ENCODE results near the gene TET3. TPM values are rescaled to one million over a fixed set of nuclear protein-coding genes. Genes with fewer than 3 reads are reported as not detected.

TET3 gene
- polyA plus RNA-seq, 3 donors, result 22.3 to 22.9 (median 22.6) TPM

DNA sequence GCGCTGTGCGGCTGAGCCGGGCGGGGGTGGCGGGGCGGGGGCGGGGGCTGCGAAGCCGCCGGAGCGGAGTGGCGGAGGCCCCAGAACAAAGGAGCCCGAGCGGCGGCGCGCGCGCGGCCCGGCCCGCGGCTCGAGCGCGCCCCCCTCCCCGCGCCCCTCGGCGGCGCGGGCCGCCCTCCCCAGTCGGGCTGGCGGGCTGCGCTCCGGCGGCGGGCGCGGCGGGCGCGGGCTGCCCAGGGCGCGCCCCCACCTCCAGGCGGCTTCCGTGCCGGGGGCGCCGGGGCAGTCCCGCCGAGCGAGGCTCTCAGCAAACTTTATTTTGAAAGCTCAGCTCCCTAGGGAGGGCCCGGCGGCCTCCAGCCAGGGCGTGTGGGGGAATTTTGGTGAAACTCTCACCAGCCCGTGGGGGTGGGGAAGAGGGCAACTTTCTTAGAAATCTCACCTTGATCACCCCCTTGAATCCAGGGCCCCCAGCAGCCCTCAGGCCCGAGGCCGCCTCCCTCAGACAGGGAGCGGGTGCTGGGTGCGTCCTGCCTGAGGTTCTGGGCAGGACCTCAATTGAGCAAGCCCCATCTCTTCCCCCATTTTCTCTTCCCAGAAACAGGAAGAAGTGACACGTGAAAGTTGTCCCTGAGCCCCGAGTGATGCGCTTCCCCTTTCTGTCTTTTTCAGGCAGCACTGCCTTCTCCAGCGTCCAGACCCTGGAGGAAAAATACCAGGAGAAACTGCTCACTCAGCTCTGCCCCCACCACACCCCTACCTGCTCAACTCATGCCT, 786 bp downstream of the TET3 start:
- no peak for DNase-seq (ENCODE audit: low read depth in 3 of 3, low spot score in 2 of 3)

- DNase-seq (ENCODE audit: low read depth in 3 of 3, low spot score in 2 of 3), result no peak
These were observed 1.5 kb downstream of the TET3 start for GRCh38 chr2:73986085-73986681.

DNA sequence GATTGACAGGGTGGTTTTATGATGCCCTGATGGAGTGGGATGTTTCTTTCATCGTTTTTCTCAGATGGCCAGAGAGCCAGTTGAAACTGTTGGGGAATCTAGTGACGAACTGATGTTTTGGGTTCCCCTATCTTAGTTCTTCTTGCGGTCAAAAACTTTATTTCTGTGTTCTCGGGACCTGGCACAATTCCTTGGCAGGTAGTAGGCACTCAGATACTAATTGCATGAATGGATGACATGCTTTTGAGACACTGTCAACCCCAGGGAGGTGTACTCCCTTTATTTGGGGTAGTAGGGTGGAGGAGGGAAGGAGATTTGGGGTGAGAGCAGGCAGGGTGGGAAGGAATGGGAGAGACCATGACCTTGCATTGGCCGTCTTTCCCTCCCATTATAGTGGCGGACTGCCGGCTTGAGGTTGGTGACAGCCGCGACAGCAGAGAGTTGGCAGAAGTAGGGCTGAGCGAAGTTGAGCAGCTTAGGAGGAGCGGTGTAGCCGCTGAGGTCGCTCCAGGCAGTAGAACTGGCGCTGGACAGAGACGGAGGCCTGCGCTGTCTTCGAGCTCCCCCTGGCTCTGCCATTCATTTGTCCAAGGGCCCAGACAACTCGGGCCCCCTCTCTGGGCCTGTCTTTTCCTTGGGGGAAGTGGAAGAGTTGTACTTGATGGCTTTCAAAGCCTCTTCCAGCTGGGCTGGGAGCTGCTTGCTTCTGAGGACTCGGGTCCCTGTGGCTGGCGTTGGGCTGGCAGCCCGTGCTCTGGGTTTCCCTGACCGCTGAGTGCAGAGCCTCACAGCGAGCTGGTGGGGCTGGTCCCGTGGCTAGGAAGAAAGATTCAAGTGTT, 2.6 kb downstream of the TET3 start:
- DNase-seq (ENCODE audit: low read depth in 3 of 3, low spot score in 2 of 3), result no peak

- DNase-seq (ENCODE audit: low read depth in 3 of 3, low spot score in 2 of 3), result no peak
These were observed 3.4 kb downstream of the TET3 start for GRCh38 chr2:73987948-73988700.

DNA sequence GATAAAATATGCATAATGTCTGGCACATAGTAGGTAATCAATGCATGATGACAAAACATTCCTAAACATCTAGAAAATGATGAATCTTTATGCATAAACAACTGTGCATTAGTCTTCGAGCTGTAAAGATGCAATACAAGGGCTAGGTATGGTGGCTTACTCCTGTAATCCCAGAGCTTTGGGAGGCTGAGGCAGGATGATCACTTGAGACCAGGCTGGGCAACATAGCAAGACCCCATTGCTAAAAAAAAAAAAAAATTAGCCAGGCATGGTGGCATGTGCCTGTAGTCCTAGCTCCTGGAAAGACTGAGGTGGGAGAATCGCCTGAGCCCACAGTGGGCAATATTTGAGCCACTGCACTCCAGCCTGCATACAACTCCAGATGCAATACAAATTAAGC, 5.3 kb downstream of the TET3 start:
- no peak for DNase-seq (ENCODE audit: low read depth in 3 of 3, low spot score in 2 of 3)

GRCh38 chr2:73990531-73990930, 5.8 kb downstream of the TET3 start:
- no peak for DNase-seq (ENCODE audit: low read depth in 3 of 3, low spot score in 2 of 3)

- no peak for DNase-seq (ENCODE audit: low read depth in 3 of 3, low spot score in 2 of 3)
These were observed 7.3 kb downstream of the TET3 start for GRCh38 chr2:73992036-73992435.

- no peak for DNase-seq (ENCODE audit: low read depth in 3 of 3, low spot score in 2 of 3)
These were observed 8.7 kb downstream of the TET3 start for GRCh38 chr2:73993376-73993775.

GRCh38 chr2:73993778-73994177, 9.1 kb downstream of the TET3 start:
- DNase-seq (ENCODE audit: low read depth in 3 of 3, low spot score in 2 of 3), result no peak

- DNase-seq (ENCODE audit: low read depth in 3 of 3, low spot score in 2 of 3), result no peak
These were observed 9.6 kb downstream of the TET3 start for GRCh38 chr2:73994178-73994831.

- DNase-seq (ENCODE audit: low read depth in 3 of 3, low spot score in 2 of 3), result no peak
These were observed 11.1 kb downstream of the TET3 start for GRCh38 chr2:73995810-73996209.

- no peak for DNase-seq (ENCODE audit: low read depth in 3 of 3, low spot score in 2 of 3)
These were observed 13.1 kb downstream of the TET3 start for GRCh38 chr2:73997813-73998212.

GRCh38 chr2:73998451-73998850, 13.7 kb downstream of the TET3 start:
- no peak for DNase-seq (ENCODE audit: low read depth in 3 of 3, low spot score in 2 of 3)

DNA sequence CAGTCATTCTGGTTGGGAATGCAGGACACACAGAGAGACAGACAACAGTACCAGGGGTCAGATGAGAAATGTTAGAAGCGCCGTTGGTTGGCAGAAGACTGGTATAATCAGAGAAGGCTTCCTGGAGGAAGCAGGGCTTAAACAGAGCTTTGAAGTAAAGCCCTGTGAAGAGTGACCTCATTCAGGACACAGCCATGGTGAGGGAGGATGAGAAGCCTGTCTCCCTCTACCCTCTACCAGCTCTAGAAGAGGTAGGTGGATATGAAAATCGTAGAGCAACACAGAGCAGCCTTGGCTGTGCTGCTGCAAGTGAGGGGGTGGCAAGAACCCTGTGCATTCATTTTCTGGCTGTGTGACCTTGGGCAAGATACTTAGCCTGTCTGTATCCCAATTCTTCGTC, 14.2 kb downstream of the TET3 start:
- no peak for DNase-seq (ENCODE audit: low read depth in 3 of 3, low spot score in 2 of 3)

DNA sequence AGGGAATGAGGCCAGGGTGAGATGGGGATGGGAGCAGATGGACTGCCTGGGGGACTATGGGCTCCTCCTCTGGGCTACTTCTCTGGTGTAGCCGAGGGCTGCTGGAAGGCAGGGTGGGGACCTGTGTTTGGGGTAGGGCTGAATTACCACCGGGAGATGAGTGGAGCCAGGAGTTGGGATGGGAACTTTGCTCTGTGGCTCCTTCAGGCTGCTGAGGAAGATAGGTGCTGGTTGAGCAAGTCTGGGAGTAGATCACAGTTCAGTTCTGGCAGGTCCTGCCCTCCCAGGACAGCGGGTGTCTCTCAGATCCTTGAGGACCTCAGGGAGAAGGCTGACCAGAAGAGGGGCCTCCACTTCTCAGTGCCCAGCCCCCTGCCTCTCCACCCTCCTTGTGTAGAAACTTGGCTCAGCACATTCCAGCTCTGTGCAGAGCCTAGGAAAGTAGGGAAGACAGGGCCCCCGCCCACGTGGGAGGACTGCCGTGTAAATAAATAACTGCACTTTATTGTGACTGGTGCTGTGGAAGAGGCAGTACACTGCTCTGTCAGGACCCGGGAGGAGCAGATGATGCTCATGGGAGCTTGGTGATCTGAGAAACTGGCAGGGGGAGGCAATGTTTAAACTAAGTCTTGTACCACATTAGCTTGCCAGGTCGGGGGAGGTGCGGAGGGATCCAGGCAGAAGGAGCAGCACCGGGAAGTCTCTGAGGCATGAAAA, 15.3 kb downstream of the TET3 start:
- DNase-seq (ENCODE audit: low read depth in 3 of 3, low spot score in 2 of 3), result no peak

GRCh38 chr2:74000666-74001065, 16.0 kb downstream of the TET3 start:
- DNase-seq (ENCODE audit: low read depth in 3 of 3, low spot score in 2 of 3), result no peak

- no peak for DNase-seq (ENCODE audit: low read depth in 3 of 3, low spot score in 2 of 3)
These were observed 16.4 kb downstream of the TET3 start for GRCh38 chr2:74001121-74001520.

DNA sequence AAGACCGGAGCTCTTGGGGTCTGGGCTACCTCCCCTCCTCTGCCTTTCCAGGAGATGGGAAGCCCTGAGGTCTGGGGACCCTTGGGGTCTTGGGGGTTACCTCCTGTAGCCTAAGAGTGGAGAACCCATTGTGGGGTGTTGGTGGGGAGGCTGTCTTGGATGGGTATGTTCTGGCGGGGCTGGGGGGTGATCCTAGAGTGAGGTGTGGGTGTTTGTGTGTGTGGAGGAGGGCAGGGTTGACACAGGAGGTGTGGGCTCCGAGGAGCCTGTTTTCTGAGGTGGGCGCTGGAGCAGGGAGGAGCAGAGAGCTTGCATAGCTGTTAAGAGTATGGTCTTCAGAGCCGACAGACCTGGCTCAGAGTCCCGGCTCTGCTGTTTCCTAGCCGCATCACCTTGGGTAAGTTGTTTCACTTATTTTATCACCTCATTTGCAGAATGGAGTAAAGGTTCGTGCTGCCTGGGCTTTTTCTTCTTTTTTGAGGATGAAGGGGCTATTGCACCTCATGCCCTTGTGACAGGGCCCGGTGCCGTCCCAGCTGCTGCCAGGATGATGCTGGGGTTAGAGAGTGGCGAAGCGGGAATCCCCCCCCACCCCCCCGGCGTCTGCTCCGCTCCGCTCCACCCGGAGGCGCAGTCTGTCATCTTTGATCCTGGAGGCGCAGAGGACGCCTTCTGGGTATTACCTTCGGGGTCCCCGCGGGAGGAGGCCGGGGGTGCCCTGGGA, 17.2 kb downstream of the TET3 start:
- DNase-seq (ENCODE audit: low read depth in 3 of 3, low spot score in 2 of 3), result no peak
